PFSK-1 (cell line): ENCODE measurements around the gene RASSF3.

Source experiments
- FOXP2 ChIP-seq: optimal IDR thresholded peaks from 2 replicates; pipeline ENCODE3; 2011; ENCODE audit warnings: borderline replicate concordance, control low read depth, inconsistent platforms; ENCODE audit not compliant: insufficient read depth; ENCODE audit errors: extremely low read length, extremely low read depth
- POLR2AphosphoS5 ChIP-seq: IDR thresholded peaks from 2 replicates; pipeline ENCODE4 v1.6.1; 2012; ENCODE audit warnings: low read depth, mild to moderate bottlenecking, control low read depth, low read length, moderate library complexity
- REST ChIP-seq, 2 experiments: IDR thresholded peaks; 2 replicates each; pipeline versions ENCODE4 v1.6.1 to v1.8.0; 2011 to 2012; ENCODE audit warnings: low read depth in 2 of 2, low read length in 2 of 2, control low read depth in 1 of 2, inconsistent platforms in 1 of 2, mild to moderate bottlenecking in 1 of 2, moderate library complexity in 1 of 2; ENCODE audit not compliant: insufficient read depth in 1 of 2
- SIN3A ChIP-seq: IDR thresholded peaks from 2 replicates; pipeline ENCODE4 v1.6.1; 2012; ENCODE audit warnings: mild to moderate bottlenecking, low read length, moderate library complexity, borderline replicate concordance; ENCODE audit not compliant: insufficient read depth
- TAF1 ChIP-seq: IDR thresholded peaks from 2 replicates; pipeline ENCODE4 v1.6.1; 2012; ENCODE audit warnings: low read length, control low read depth, borderline replicate concordance; ENCODE audit not compliant: insufficient read depth

The RASSF3 gene

GRCh38 chr12:64625243-64626077 lies 15.2 kb downstream of the RASSF3 start:
- TF ChIP-seq TAF1 (no peak), POLR2AphosphoS5 (no peak), SIN3A (no peak), FOXP2 (no peak), REST (IDR thresholded peaks at IDR 0.05; ENCODE audit: insufficient read depth in 1 of 2, low read depth in 2 of 2, low read length in 2 of 2) (peak in 1 of 2 experiments; percentile 21; a peak in 1 of 4 replicates)

- no peak for TF ChIP-seq REST (IDR thresholded peaks at IDR 0.05; ENCODE audit: insufficient read depth in 1 of 2, low read depth in 2 of 2, low read length in 2 of 2)
- no peak for TF ChIP-seq POLR2AphosphoS5
- no peak for TF ChIP-seq FOXP2
- no peak for TF ChIP-seq TAF1
- TF ChIP-seq SIN3A = no peak
Observed at GRCh38 chr12:64627771-64628170, 17.5 kb downstream of the RASSF3 start.

GRCh38 chr12:64631197-64631596 lies 20.9 kb downstream of the RASSF3 start:
- TF ChIP-seq SIN3A (no peak), FOXP2 (no peak), TAF1 (no peak), POLR2AphosphoS5 (no peak)

- TF ChIP-seq FOXP2 (no peak), SIN3A (no peak), REST (IDR thresholded peaks at IDR 0.05; ENCODE audit: insufficient read depth in 1 of 2, low read depth in 2 of 2, low read length in 2 of 2) (no peak), TAF1 (no peak), POLR2AphosphoS5 (no peak)
Observed at GRCh38 chr12:64633011-64633939, 23.0 kb downstream of the RASSF3 start.

- no peak for TF ChIP-seq POLR2AphosphoS5
- no peak for TF ChIP-seq FOXP2
- TF ChIP-seq SIN3A = no peak
- TF ChIP-seq TAF1 = no peak
Observed at GRCh38 chr12:64633940-64634337, 23.6 kb downstream of the RASSF3 start.
